GM12878 (cell line): Measurements from ENCODE around the gene OTOA. TPM values are rescaled to one million over a fixed set of nuclear protein-coding genes. Genes with fewer than 3 reads are reported as not detected.

Source experiments
- ATAC-seq: fragments of 200-7000 bp; cut with Tn5 transposase; 3 replicates; pipeline ENCODE4 v1.9.1; 2020; ENCODE audit warnings: mild to moderate bottlenecking, moderate library complexity
- BruUV-seq: library from RNA; stranded (reverse); fragments of 400-500 nt; replicated peaks from 2 replicates; lab custom pipeline; 2021; lab: Mats Ljungman, UMichigan
- CTCF ChIA-PET: fragments of 300-600 bp; sonication (Branson Sonifier 250); formaldehyde crosslinking; extraction: SDS; loops from one replicate; lab custom pipeline; 2021; ENCODE audit warnings: inconsistent platforms; lab: Yijun Ruan, JAX
- POLR2A ChIA-PET: fragments of 350-600 bp; formaldehyde crosslinking; extraction: SDS; loops from one replicate; lab custom pipeline; 2021; ENCODE audit warnings: inconsistent platforms; lab: Charles Lee
- RAD21 ChIA-PET: fragments of 300-600 bp; sonication (Branson Sonifier 250); formaldehyde crosslinking; loops from one replicate; lab custom pipeline; 2023; ENCODE audit warnings: antibody characterized with exemption; ENCODE audit not compliant: unreplicated experiment; lab: Charles Lee
- SMC1A ChIA-PET: fragments of 300-600 bp; sonication (Branson Sonifier 250); formaldehyde crosslinking; loops from one replicate; lab custom pipeline; 2023; ENCODE audit not compliant: unreplicated experiment, uncharacterized antibody; lab: Charles Lee
- DNase-seq: peaks from one replicate; pipeline ENCODE4 v3.0.0-alpha.2; 2011; ENCODE audit warnings: low read depth, low spot score
- FAIRE-seq: peaks from 3 replicates; lab custom pipeline; 2011; peaks lifted over from hg19 to GRCh38; lab: Jason Lieb, UNC
- H2AFZ ChIP-seq: 2 replicates; pipeline ENCODE4 v1.6.0; 2011; ENCODE audit warnings: low read depth, low read length, control low read depth; ENCODE audit not compliant: control insufficient read depth
- H3K27ac ChIP-seq: 2 replicates; pipeline ENCODE4 v1.5.1; 2011; ENCODE audit warnings: control low read depth; ENCODE audit not compliant: control insufficient read depth, insufficient read depth
- H3K27me3 ChIP-seq, 2 experiments: replicated peaks in 1 of 2; 2 replicates each; pipeline versions ENCODE4 v1.6.0 to v1.6.1; 2011; ENCODE audit warnings: low read length in 1 of 2; ENCODE audit not compliant: control insufficient read depth in 2 of 2, insufficient read depth in 2 of 2
- H3K36me3 ChIP-seq, 2 experiments: 2 replicates each; pipeline ENCODE4 v1.5.1; 2011; ENCODE audit warnings: low read length in 1 of 2; ENCODE audit not compliant: control insufficient read depth in 2 of 2, insufficient read depth in 2 of 2
- H3K4me1 ChIP-seq: 2 replicates; pipeline ENCODE4 v1.6.1; 2011; ENCODE audit warnings: mild to moderate bottlenecking, low read length, moderate library complexity, mixed read lengths; ENCODE audit not compliant: control insufficient read depth, insufficient read depth
- H3K4me2 ChIP-seq: 2 replicates; pipeline ENCODE4 v1.6.0; 2011; ENCODE audit warnings: control low read depth; ENCODE audit not compliant: control insufficient read depth, insufficient read depth
- H3K4me3 ChIP-seq: fragments of 200-600 bp; sonication (generic); 2 replicates; pipeline ENCODE4 v1.5.1; 2016
- H3K79me2 ChIP-seq: 2 replicates; pipeline ENCODE4 v1.6.0; 2011; ENCODE audit warnings: low read length; ENCODE audit not compliant: control insufficient read depth, insufficient read depth
- H3K9ac ChIP-seq: 2 replicates; pipeline ENCODE4 v1.8.0; 2011; ENCODE audit warnings: low read length, control low read depth, mixed read lengths; ENCODE audit not compliant: control insufficient read depth, insufficient read depth
- H3K9me3 ChIP-seq: replicated peaks from 3 replicates; pipeline ENCODE4 v1.5.1; 2011; ENCODE audit warnings: mild to moderate bottlenecking, low read length; ENCODE audit not compliant: control insufficient read depth, insufficient read depth
- H4K20me1 ChIP-seq: 2 replicates; pipeline ENCODE4 v1.6.0; 2011; ENCODE audit not compliant: control insufficient read depth, insufficient read depth
- CBFB ChIP-seq: IDR thresholded peaks from 2 replicates; pipeline ENCODE4 v1.6.1; 2016; ENCODE audit warnings: antibody characterized with exemption, low read depth
- CHD4 ChIP-seq: fragments of 200-600 bp; sonication (generic); IDR thresholded peaks from 2 replicates; pipeline ENCODE4 v1.6.1; 2016; ENCODE audit warnings: mild to moderate bottlenecking
- GATAD2B ChIP-seq: fragments of 450-650 bp; conservative IDR thresholded peaks from 2 replicates; pipeline ENCODE4 v1.6.1; 2017; ENCODE audit warnings: low read depth, mild to moderate bottlenecking, moderate library complexity
- JUNB ChIP-seq: IDR thresholded peaks from 2 replicates; pipeline ENCODE4 v1.6.1; 2016; ENCODE audit warnings: antibody characterized with exemption, mild to moderate bottlenecking
- LARP7 ChIP-seq: fragments of 450-650 bp; IDR thresholded peaks from 2 replicates; pipeline ENCODE4 v1.6.1; 2017; ENCODE audit warnings: mild to moderate bottlenecking
- NBN ChIP-seq: fragments of 450-650 bp; IDR thresholded peaks from 2 replicates; pipeline ENCODE4 v1.6.1; 2016
- NR2C2 ChIP-seq: IDR thresholded peaks from 2 replicates; pipeline ENCODE4 v1.6.1; 2011; ENCODE audit warnings: borderline replicate concordance, low read depth; ENCODE audit not compliant: control insufficient read depth, insufficient read length
- PAX5 ChIP-seq: IDR thresholded peaks from 2 replicates; pipeline ENCODE4 v1.6.1; 2011; ENCODE audit warnings: low read depth, low read length, borderline replicate concordance
- SMAD1 ChIP-seq: fragments of 450-650 bp; IDR thresholded peaks from 2 replicates; pipeline ENCODE4 v1.6.1; 2018; ENCODE audit warnings: mild to moderate bottlenecking, low read depth; ENCODE audit not compliant: partially characterized antibody
- SUPT20H ChIP-seq: IDR thresholded peaks from 2 replicates; pipeline ENCODE4 v1.6.1; 2011; ENCODE audit warnings: low read depth, mild to moderate bottlenecking, low read length, moderate library complexity, borderline replicate concordance; ENCODE audit not compliant: control insufficient read depth
- SUZ12 ChIP-seq: fragments of 200-600 bp; sonication (generic); IDR thresholded peaks from one replicate; pipeline ENCODE4 v1.6.1; 2018; ENCODE audit warnings: antibody characterized with exemption, mild to moderate bottlenecking; ENCODE audit not compliant: unreplicated experiment
- TCF3 ChIP-seq: IDR thresholded peaks from 2 replicates; pipeline ENCODE4 v1.6.1; 2012; ENCODE audit warnings: low read depth, mild to moderate bottlenecking, low read length, borderline replicate concordance; ENCODE audit not compliant: insufficient read depth
- USF2 ChIP-seq: IDR thresholded peaks from 2 replicates; pipeline ENCODE4 v1.6.1; 2011; ENCODE audit warnings: low read depth, low read length, improper control_type of control experiment, borderline replicate concordance
- YBX1 ChIP-seq: fragments of 450-650 bp; IDR thresholded peaks from 2 replicates; pipeline ENCODE4 v1.6.1; 2016; ENCODE audit warnings: antibody characterized with exemption
- ZBED1 ChIP-seq: IDR thresholded peaks from 2 replicates; pipeline ENCODE4 v1.6.1; 2016; ENCODE audit warnings: borderline replicate concordance
- ZBTB33 ChIP-seq: fragments of 450-650 bp; IDR thresholded peaks from 2 replicates; pipeline ENCODE4 v1.6.1; 2017; ENCODE audit warnings: mild to moderate bottlenecking
- whole genome bisulfite sequencing: methylation state at CpG from one replicate; pipeline ENCODE4 v1.1.6; 2016; ENCODE audit warnings: low lambda C conversion rate; ENCODE audit not compliant: insufficient replicate concordance, insufficient coverage; ENCODE audit errors: missing lambda C conversion rate; 5-methylcytosine and 5-hydroxymethylcytosine counted together
- in situ Hi-C: fragments of 300-500 bp; cut with MboI; formaldehyde crosslinking; loops from 9 replicates; pipeline ENCODE4 v1.14.3; 2018; ENCODE audit warnings: mixed read lengths
- intact Hi-C: fragments of 100-400 bp; cut with micrococcal nuclease; formaldehyde crosslinking; loops from one replicate; pipeline ENCODE4 v1.14.2; 2022; ENCODE audit not compliant: unreplicated experiment
- polyA plus RNA-seq, 11 experiments: library from polyadenylated mRNA; depleted of rRNA in 4 of 11; unstranded in 6 of 11; stranded (reverse) in 5 of 11; fragments of >200 nt; fragmentation: Nextera tagmentation in 4 of 11; fragmentation: Illumina TruSeq in 1 of 11; extraction: Ambion mirVana in 4 of 11; extraction: Trizol in 1 of 11; gene quantifications; 1 replicate in 1 of 11; 2 replicates in 10 of 11; pipeline versions ENCODE4 v1.2.1 to v1.2.3, GENCODE V29; 2011 to 2016; ENCODE audit warnings: inconsistent platforms in 2 of 11, missing spikeins in 2 of 11, low read depth in 1 of 11
- total RNA-seq, 4 experiments: library from RNA; depleted of rRNA in 3 of 4; stranded (reverse); fragments of >200 nt in 3 of 4; fragmentation: Illumina TruSeq in 1 of 4; extraction: Trizol in 1 of 4; gene quantifications; 2 replicates each; pipeline versions ENCODE4 v1.2.1 to v1.2.3, GENCODE V29; 2013 to 2021
- TF ChIP-seq, protein P1 (sequence below): fragments of 450-650 bp; formaldehyde crosslinking; IDR thresholded peaks from 2 replicates; pipeline ENCODE4 v1.4.0; 2022; ENCODE audit warnings: mild to moderate bottlenecking, moderate library complexity
- TF ChIP-seq, protein P2 (sequence below), 3 experiments: IDR thresholded peaks in 2 of 3; conservative IDR thresholded peaks in 1 of 3; 2 replicates each; pipeline ENCODE4 v1.5.1; 2011; ENCODE audit warnings: low read depth in 3 of 3, low read length in 3 of 3, mild to moderate bottlenecking in 3 of 3, control low read depth in 2 of 3, moderate library complexity in 2 of 3, inconsistent platforms in 1 of 3, mixed read lengths in 1 of 3; ENCODE audit not compliant: control insufficient read depth in 2 of 3, insufficient read depth in 1 of 3; ENCODE audit errors: extremely low read depth in 1 of 3

The OTOA gene
- total and polyA plus RNA-seq, 10 of the 15 experiments (the other 5 are each of a cell fraction or from before 2014, with no cell fraction given), result 0.33 to 1.5 (median 0.61) TPM

DNA sequence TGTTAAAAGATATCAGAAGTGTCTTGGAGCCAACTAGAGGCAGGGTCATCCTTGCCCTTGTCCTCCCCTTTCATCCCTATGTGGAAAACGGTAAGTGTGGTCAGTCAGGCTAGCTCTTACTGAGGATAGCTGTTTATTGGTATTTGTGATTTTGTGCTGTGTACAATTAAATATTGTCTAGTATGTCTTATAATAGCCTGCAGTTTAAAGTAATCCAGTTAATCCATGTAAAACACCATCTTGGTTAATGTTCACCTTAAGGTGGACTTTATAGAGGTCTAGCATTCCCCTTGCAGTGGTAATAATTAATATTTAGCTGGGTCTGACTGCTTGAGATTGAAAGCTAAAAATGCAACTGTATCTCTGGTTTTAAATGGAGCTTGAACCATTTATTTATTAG lies 38.7 kb upstream of the OTOA start:
- ChIA-PET SMC1A (interaction anchor here (0.6 to 2.2 kb wide), 4 partner anchors 14 to 37 kb away, joined by 3 to 6 read pairs (median 4); no protein-coding TSS in a partner anchor), POLR2A (interaction anchor here (0.5 kb wide), 1 partner anchor 27 kb away, joined by 4 read pairs; no protein-coding TSS in a partner anchor), CTCF (interaction anchor here (0.7 to 1.5 kb wide), 6 partner anchors 9 to 1329 kb away, joined by 3 to 5 read pairs (median 4); no protein-coding TSS in a partner anchor), RAD21 (no interaction called here)
- TF ChIP-seq JUNB (no peak), GATAD2B (no peak), LARP7 (no peak), CHD4 (no peak), YBX1 (no peak), USF2 (no peak), ZBED1 (no peak), TCF3 (no peak), SUPT20H (no peak), ZBTB33 (no peak), NBN (no peak), PAX5 (no peak), NR2C2 (no peak), SMAD1 (no peak), SUZ12 (no peak), CBFB (no peak)
- TF ChIP-seq, protein P1, sequence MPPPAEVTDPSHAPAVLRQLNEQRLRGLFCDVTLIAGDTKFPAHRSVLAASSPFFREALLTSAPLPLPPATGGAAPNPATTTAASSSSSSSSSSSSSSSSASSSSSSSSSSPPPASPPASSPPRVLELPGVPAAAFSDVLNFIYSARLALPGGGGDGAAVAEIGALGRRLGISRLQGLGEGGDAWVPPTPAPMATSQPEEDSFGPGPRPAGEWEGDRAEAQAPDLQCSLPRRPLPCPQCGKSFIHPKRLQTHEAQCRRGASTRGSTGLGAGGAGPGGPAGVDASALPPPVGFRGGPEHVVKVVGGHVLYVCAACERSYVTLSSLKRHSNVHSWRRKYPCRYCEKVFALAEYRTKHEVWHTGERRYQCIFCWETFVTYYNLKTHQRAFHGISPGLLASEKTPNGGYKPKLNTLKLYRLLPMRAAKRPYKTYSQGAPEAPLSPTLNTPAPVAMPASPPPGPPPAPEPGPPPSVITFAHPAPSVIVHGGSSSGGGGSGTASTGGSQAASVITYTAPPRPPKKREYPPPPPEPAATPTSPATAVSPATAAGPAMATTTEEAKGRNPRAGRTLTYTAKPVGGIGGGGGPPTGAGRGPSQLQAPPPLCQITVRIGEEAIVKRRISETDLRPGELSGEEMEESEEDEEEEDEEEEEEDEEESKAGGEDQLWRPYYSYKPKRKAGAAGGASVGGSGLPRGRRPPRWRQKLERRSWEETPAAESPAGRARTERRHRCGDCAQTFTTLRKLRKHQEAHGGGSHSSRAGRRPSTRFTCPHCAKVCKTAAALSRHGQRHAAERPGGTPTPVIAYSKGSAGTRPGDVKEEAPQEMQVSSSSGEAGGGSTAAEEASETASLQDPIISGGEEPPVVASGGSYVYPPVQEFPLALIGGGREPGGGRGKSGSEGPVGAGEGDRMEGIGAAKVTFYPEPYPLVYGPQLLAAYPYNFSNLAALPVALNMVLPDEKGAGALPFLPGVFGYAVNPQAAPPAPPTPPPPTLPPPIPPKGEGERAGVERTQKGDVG (CRISPR knock-in tag), result no peak
- TF ChIP-seq, protein P2, sequence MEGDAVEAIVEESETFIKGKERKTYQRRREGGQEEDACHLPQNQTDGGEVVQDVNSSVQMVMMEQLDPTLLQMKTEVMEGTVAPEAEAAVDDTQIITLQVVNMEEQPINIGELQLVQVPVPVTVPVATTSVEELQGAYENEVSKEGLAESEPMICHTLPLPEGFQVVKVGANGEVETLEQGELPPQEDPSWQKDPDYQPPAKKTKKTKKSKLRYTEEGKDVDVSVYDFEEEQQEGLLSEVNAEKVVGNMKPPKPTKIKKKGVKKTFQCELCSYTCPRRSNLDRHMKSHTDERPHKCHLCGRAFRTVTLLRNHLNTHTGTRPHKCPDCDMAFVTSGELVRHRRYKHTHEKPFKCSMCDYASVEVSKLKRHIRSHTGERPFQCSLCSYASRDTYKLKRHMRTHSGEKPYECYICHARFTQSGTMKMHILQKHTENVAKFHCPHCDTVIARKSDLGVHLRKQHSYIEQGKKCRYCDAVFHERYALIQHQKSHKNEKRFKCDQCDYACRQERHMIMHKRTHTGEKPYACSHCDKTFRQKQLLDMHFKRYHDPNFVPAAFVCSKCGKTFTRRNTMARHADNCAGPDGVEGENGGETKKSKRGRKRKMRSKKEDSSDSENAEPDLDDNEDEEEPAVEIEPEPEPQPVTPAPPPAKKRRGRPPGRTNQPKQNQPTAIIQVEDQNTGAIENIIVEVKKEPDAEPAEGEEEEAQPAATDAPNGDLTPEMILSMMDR (IDR thresholded peaks at IDR 0.05 in 2 of 3, conservative IDR thresholded peaks at IDR 0.05 in 1 of 3; ENCODE audit: control insufficient read depth in 2 of 3, extremely low read depth in 1 of 3, insufficient read depth in 1 of 3, low read depth in 3 of 3, low read length in 3 of 3), result no peak
- ATAC-seq (no peak), FAIRE-seq (no peak), DNase-seq (no peak)
- 47% methylated on average over 1 of the region's 1 CpG for WGBS
- Histone ChIP-seq H3K9me3 (no peaks in the 10 kb centered on the region; the same call in 2 of the 3 replicates), H3K4me2 (no peak overlapping the region), H3K27me3 (no peaks in the 10 kb centered on the region), H3K79me2 (no peaks in the 10 kb centered on the region), H3K4me3 (no peak overlapping the region), H3K4me1 (no peaks in the 10 kb centered on the region), H3K27ac (no peak overlapping the region), H3K9ac (no peak overlapping the region), H3K36me3 (peaks cover under 1 to 8% of the 10 kb centered on the region in 2 experiments; a peak in 3 of 4 replicates), H4K20me1 (no peaks in the 10 kb centered on the region), H2AFZ (no peak overlapping the region)
- intact Hi-C loops, result no loop called here
- BruUV-seq, result no TSS peak
- in situ Hi-C loops, result no loop called here
